H1 (cell line): ENCODE measurements around the gene FGF4. TPM values are rescaled to one million over a fixed set of nuclear protein-coding genes. Genes with fewer than 3 reads are reported as not detected.

ENCODE experiments used
- CTCF ChIA-PET: fragments of 300-600 bp; sonication (Branson Sonifier 250); formaldehyde crosslinking; loops from one replicate; lab custom pipeline; 2021; ENCODE audit not compliant: partially characterized antibody; lab: Charles Lee
- POLR2A ChIA-PET: fragments of 300-600 bp; sonication (Branson Sonifier 250); formaldehyde crosslinking; loops from one replicate; lab custom pipeline; 2021; ENCODE audit warnings: inconsistent platforms; ENCODE audit not compliant: partially characterized antibody; lab: Charles Lee
- DNase-seq, 2 experiments: peaks; one replicate each; pipeline versions ENCODE4 v3.0.0 to v3.0.0-alpha.2; 2010 to 2022; ENCODE audit warnings: low spot score in 2 of 2, low read depth in 1 of 2, mixed read lengths in 1 of 2
- FAIRE-seq: peaks from 2 replicates; lab custom pipeline; 2011; peaks lifted over from hg19 to GRCh38; lab: Jason Lieb, UNC
- H2AFZ ChIP-seq: 2 replicates; pipeline ENCODE4 v1.8.1; 2012; ENCODE audit warnings: low read length, inconsistent platforms
- H2AK5ac ChIP-seq: 2 replicates; pipeline ENCODE4 v1.6.1; 2013; ENCODE audit warnings: low read depth, low read length
- H2BK120ac ChIP-seq: replicated peaks from 2 replicates; pipeline ENCODE3; 2013; ENCODE audit warnings: low read depth, low read length, inconsistent platforms
- H2BK12ac ChIP-seq: 2 replicates; pipeline ENCODE4 v1.6.1; 2013; ENCODE audit warnings: low read depth, low read length
- H2BK15ac ChIP-seq: 2 replicates; pipeline ENCODE4 v1.6.1; 2013; ENCODE audit warnings: low read length
- H2BK20ac ChIP-seq: 2 replicates; pipeline ENCODE4 v1.6.1; 2013; ENCODE audit warnings: low read length
- H2BK5ac ChIP-seq: 2 replicates; pipeline ENCODE4 v1.6.1; 2013; ENCODE audit warnings: low read depth, low read length
- H3K14ac ChIP-seq: 2 replicates; pipeline ENCODE4 v1.6.1; 2013; ENCODE audit warnings: inconsistent platforms; ENCODE audit not compliant: insufficient read length
- H3K18ac ChIP-seq: 2 replicates; pipeline ENCODE4 v1.6.1; 2013; ENCODE audit warnings: low read length; ENCODE audit errors: extremely low read depth
- H3K23ac ChIP-seq: 2 replicates; pipeline ENCODE4 v1.6.1; 2013; ENCODE audit warnings: inconsistent platforms; ENCODE audit not compliant: insufficient read length
- H3K23me2 ChIP-seq: 2 replicates; pipeline ENCODE4 v1.6.1; 2013; ENCODE audit warnings: low read depth, low read length
- H3K27ac ChIP-seq: 2 replicates; pipeline ENCODE4 v1.6.1; 2011; ENCODE audit warnings: low read depth, low read length, inconsistent platforms
- H3K27me3 ChIP-seq, 4 experiments: replicated peaks in 1 of 4; 1 replicate in 1 of 4; 2 replicates in 3 of 4; pipeline versions ENCODE4 v1.6.1 to v1.8.1; 2011 to 2013; ENCODE audit warnings: low read length in 3 of 4, mild to moderate bottlenecking in 3 of 4, inconsistent platforms in 2 of 4, mixed read lengths in 2 of 4, moderate library complexity in 1 of 4; ENCODE audit not compliant: control insufficient read depth in 3 of 4, insufficient read depth in 3 of 4; ENCODE audit errors: extremely low read depth in 1 of 4
- H3K36me3 ChIP-seq, 4 experiments: 2 replicates each; pipeline versions ENCODE4 v1.6.1 to v1.8.1; 2011 to 2013; ENCODE audit warnings: mild to moderate bottlenecking in 4 of 4, low read length in 3 of 4, moderate library complexity in 2 of 4, control low read depth in 1 of 4, inconsistent platforms in 1 of 4; ENCODE audit not compliant: insufficient read depth in 4 of 4, control insufficient read depth in 2 of 4
- H3K4ac ChIP-seq: replicated peaks from 2 replicates; pipeline ENCODE3; 2013; ENCODE audit warnings: low read length, low read depth, mixed read lengths, inconsistent platforms; ENCODE audit not compliant: insufficient read length
- H3K4me1 ChIP-seq, 4 experiments: replicated peaks in 1 of 4; 1 replicate in 1 of 4; 2 replicates in 3 of 4; pipeline versions ENCODE4 v1.6.1 to v1.8.1; 2011 to 2013; ENCODE audit warnings: low read length in 3 of 4, inconsistent platforms in 2 of 4, mixed read lengths in 1 of 4; ENCODE audit not compliant: insufficient read depth in 4 of 4, control insufficient read depth in 3 of 4
- H3K4me2 ChIP-seq, 2 experiments: 2 replicates each; pipeline versions ENCODE4 v1.6.1 to v1.8.1; 2011 to 2013; ENCODE audit warnings: low read depth in 2 of 2, low read length in 2 of 2, control low read depth in 1 of 2, inconsistent platforms in 1 of 2, mild to moderate bottlenecking in 1 of 2; ENCODE audit not compliant: insufficient read depth in 1 of 2
- H3K4me3 ChIP-seq, 4 experiments: fragments of 200-600, 300-600 bp in 1 of 4; sonication (generic), shearing (Covaris generic), sonication (Bioruptor Twin) in 1 of 4; 2 replicates each; pipeline versions ENCODE4 v1.5.1 to v1.8.1; 2011 to 2016; ENCODE audit warnings: low read length in 4 of 4, low read depth in 3 of 4, control low read depth in 2 of 4, inconsistent platforms in 2 of 4, mild to moderate bottlenecking in 2 of 4, mixed read lengths in 1 of 4, moderate library complexity in 1 of 4; ENCODE audit not compliant: insufficient read depth in 2 of 4; ENCODE audit errors: extremely low read depth in 1 of 4
- H3K56ac ChIP-seq: replicated peaks from 2 replicates; pipeline ENCODE3; 2013; ENCODE audit warnings: low read depth, mild to moderate bottlenecking, mixed read lengths, low read length, inconsistent platforms; ENCODE audit not compliant: insufficient read length
- H3K79me1 ChIP-seq: 2 replicates; pipeline ENCODE4 v1.6.1; 2013; ENCODE audit warnings: low read depth, low read length, control low read depth
- H3K79me2 ChIP-seq, 2 experiments: 2 replicates each; pipeline versions ENCODE4 v1.6.1 to v1.8.1; 2012 to 2013; ENCODE audit warnings: low read length in 2 of 2, mild to moderate bottlenecking in 2 of 2, inconsistent platforms in 1 of 2; ENCODE audit not compliant: insufficient read depth in 2 of 2, control insufficient read depth in 1 of 2
- H3K9ac ChIP-seq, 4 experiments: replicated peaks in 1 of 4; 1 replicate in 1 of 4; 2 replicates in 3 of 4; pipeline versions ENCODE4 v1.6.1 to v1.8.1; 2011 to 2013; ENCODE audit warnings: low read depth in 3 of 4, low read length in 3 of 4, control low read depth in 2 of 4, mild to moderate bottlenecking in 2 of 4, moderate library complexity in 2 of 4, inconsistent platforms in 1 of 4; ENCODE audit errors: extremely low read depth in 1 of 4
- H3K9me3 ChIP-seq, 2 experiments: 2 replicates each; pipeline versions ENCODE4 v1.6.1 to v1.8.1; 2012 to 2013; ENCODE audit warnings: mild to moderate bottlenecking in 2 of 2, moderate library complexity in 2 of 2, control low read depth in 1 of 2, inconsistent platforms in 1 of 2, low read depth in 1 of 2, low read length in 1 of 2, mixed read lengths in 1 of 2; ENCODE audit not compliant: insufficient read depth in 2 of 2
- H4K20me1 ChIP-seq, 2 experiments: replicated peaks in 1 of 2; 2 replicates each; pipeline versions ENCODE3 to v1.8.1; 2011 to 2013; ENCODE audit warnings: inconsistent platforms in 2 of 2, low read length in 2 of 2, mild to moderate bottlenecking in 1 of 2; ENCODE audit not compliant: insufficient read depth in 2 of 2, control insufficient read depth in 1 of 2
- H4K5ac ChIP-seq: 2 replicates; pipeline ENCODE4 v1.6.1; 2013; ENCODE audit warnings: low read length, low read depth, mixed read lengths, inconsistent platforms; ENCODE audit not compliant: insufficient read length
- H4K8ac ChIP-seq: 2 replicates; pipeline ENCODE4 v1.8.0; 2013; ENCODE audit warnings: mild to moderate bottlenecking, moderate library complexity, low read length, inconsistent platforms; ENCODE audit not compliant: insufficient read depth; ENCODE audit errors: extremely low read depth
- H4K91ac ChIP-seq: replicated peaks from 2 replicates; pipeline ENCODE3; 2013; ENCODE audit warnings: low read length, mixed read lengths, inconsistent platforms; ENCODE audit not compliant: insufficient read length
- BRCA1 ChIP-seq: IDR thresholded peaks from 2 replicates; pipeline ENCODE4 v1.6.1; 2012; ENCODE audit warnings: low read depth, low read length, improper control_type of control experiment
- CTCF ChIP-seq, 3 experiments: IDR thresholded peaks; 1 replicate in 2 of 3; 2 replicates in 1 of 3; pipeline versions ENCODE4 v1.5.1 to v1.6.1; 2011; ENCODE audit warnings: low read length in 3 of 3, mild to moderate bottlenecking in 3 of 3, inconsistent platforms in 2 of 3, low read depth in 1 of 3, moderate library complexity in 1 of 3; ENCODE audit not compliant: insufficient read depth in 1 of 3; ENCODE audit errors: control extremely low read depth in 1 of 3
- KDM5A ChIP-seq: fragments of 200-600 bp; IDR thresholded peaks from 2 replicates; pipeline ENCODE4 v1.7.1; 2012; ENCODE audit warnings: mild to moderate bottlenecking, low read length, inconsistent platforms, mixed read lengths
- MAX ChIP-seq: IDR thresholded peaks from 2 replicates; pipeline ENCODE4 v1.6.1; 2012; ENCODE audit warnings: inconsistent platforms
- POLR2AphosphoS5 ChIP-seq: IDR thresholded peaks from 2 replicates; pipeline ENCODE4 v1.6.1; 2011; ENCODE audit warnings: low read depth, low read length
- RXRA ChIP-seq: IDR thresholded peaks from 2 replicates; pipeline ENCODE4 v1.6.1; 2011; ENCODE audit warnings: low read depth, mild to moderate bottlenecking, low read length, moderate library complexity; ENCODE audit not compliant: insufficient read depth
- SIN3A ChIP-seq, 2 experiments: IDR thresholded peaks in 1 of 2; conservative IDR thresholded peaks in 1 of 2; 2 replicates each; pipeline ENCODE4 v1.6.1; 2011 to 2012; ENCODE audit warnings: low read length in 2 of 2, improper control_type of control experiment in 1 of 2, low read depth in 1 of 2, mild to moderate bottlenecking in 1 of 2
- USF2 ChIP-seq: IDR thresholded peaks from 2 replicates; pipeline ENCODE4 v1.6.1; 2011; ENCODE audit warnings: low read length, improper control_type of control experiment
- ZNF274 ChIP-seq: IDR thresholded peaks from 2 replicates; pipeline ENCODE4 v1.7.0; 2012; ENCODE audit warnings: low read length, borderline replicate concordance; ENCODE audit errors: extremely low read depth
- WGBS, 2 experiments: shearing (Covaris generic) in 1 of 2; methylation state at CpG; one replicate each; pipeline versions ENCODE4 v1.1.6 to v1.1.7; 2013 to 2015; ENCODE audit warnings: low lambda C conversion rate in 2 of 2, mixed read lengths in 2 of 2, inconsistent platforms in 1 of 2, low coverage in 1 of 2, missing lambda C conversion rate in 1 of 2; ENCODE audit not compliant: insufficient replicate concordance in 2 of 2, insufficient coverage in 1 of 2, insufficient read length in 1 of 2; ENCODE audit errors: extremely low coverage in 1 of 2, missing lambda C conversion rate in 1 of 2; 5-methylcytosine and 5-hydroxymethylcytosine counted together
- polyA plus RNA-seq, 7 experiments: library from polyadenylated mRNA; depleted of rRNA in 3 of 7; stranded (reverse) in 5 of 7; unstranded in 2 of 7; fragments of >200 nt in 5 of 7; fragments of 200-250 nt in 2 of 7; gene quantifications; 1 replicate in 5 of 7; 2 replicates in 1 of 7; 4 replicates in 1 of 7; pipeline versions ENCODE4 v1.2.1 to v1.2.3, GENCODE V29; 2011 to 2013; ENCODE audit warnings: missing spikeins in 2 of 7, mixed read lengths in 2 of 7
- total RNA-seq: library from RNA; stranded (reverse); fragmentation: NEBNext Ultra II Directional; extraction: Animal tissue kit (Norgen Biotek cat#: 25700); gene quantifications from 2 replicates; pipeline ENCODE4 v1.2.1, GENCODE V29; 2021

FGF4 gene
- total and polyA plus RNA-seq, 2 of the 8 experiments (the other 6 are each of a cell fraction or from before 2014, with no cell fraction given): 0.57 to 2.0 TPM

GRCh38 chr11:69812946-69813345, 37.8 kb upstream of the FGF4 start:
- H3K4me3 ChIP-seq: no peak overlapping the region
- H4K20me1 ChIP-seq: peaks cover 0 to 4% of the 10 kb centered on the region in 2 experiments
- H3K9ac ChIP-seq: no peak overlapping the region
- H3K23ac ChIP-seq: no peak overlapping the region
- H3K79me1 ChIP-seq: no peaks in the 10 kb centered on the region; the same call in 1 of the 2 replicates
- H4K5ac ChIP-seq: no peak overlapping the region
- peaks cover 25% of the 10 kb centered on the region; the same call in 1 of the 2 replicates for H3K23me2 ChIP-seq
- no peaks in the 10 kb centered on the region for H3K79me2 ChIP-seq
- no peak for DNase-seq
- no peak overlapping the region for H3K56ac ChIP-seq
- H2BK120ac ChIP-seq: no peak overlapping the region
- peaks cover 0 to 4% (median 0%) of the 10 kb centered on the region in 4 experiments; a peak in 1 of 8 replicates for H3K36me3 ChIP-seq
- H2BK15ac ChIP-seq: no peak overlapping the region
- no peak overlapping the region; the same call in 1 of the 2 replicates for H4K8ac ChIP-seq
- H3K14ac ChIP-seq: no peak overlapping the region
- ChIA-PET CTCF (interaction anchor here (1.3 kb wide), 2 partner anchors 79 to 94 kb away, joined by 3 to 4 read pairs; no protein-coding TSS in a partner anchor), POLR2A (no interaction called here)
- no peak overlapping the region for H2AFZ ChIP-seq
- H4K91ac ChIP-seq: no peak overlapping the region
- H3K9me3 ChIP-seq: no peaks in the 10 kb centered on the region
- no peak overlapping the region for H2AK5ac ChIP-seq
- H3K27ac ChIP-seq: no peak overlapping the region
- H2BK20ac ChIP-seq: no peak overlapping the region
- no peak overlapping the region for H3K4ac ChIP-seq
- H2BK12ac ChIP-seq: no peak overlapping the region
- no peak overlapping the region for H3K18ac ChIP-seq
- no peak for FAIRE-seq
- no peak overlapping the region for H3K4me2 ChIP-seq
- peaks cover 0 to 22% (median 9%) of the 10 kb centered on the region in 4 experiments; a peak in 6 of 7 replicates for H3K4me1 ChIP-seq
- 81% methylated on average over 8 of the region's 10 CpGs; no CpG with 5 or more reads in 1 of the 2 experiments for WGBS, 2 experiments
- H2BK5ac ChIP-seq: no peak overlapping the region
- peaks cover 27 to 42% (median 37%) of the 10 kb centered on the region in 4 experiments for H3K27me3 ChIP-seq
- TF ChIP-seq BRCA1: no peak
- TF ChIP-seq ZNF274: no peak
- TF ChIP-seq POLR2AphosphoS5: no peak
- no peak for TF ChIP-seq MAX
- no peak for TF ChIP-seq RXRA
- no peak for TF ChIP-seq KDM5A
- TF ChIP-seq USF2: no peak
- TF ChIP-seq SIN3A (conservative IDR thresholded peaks at IDR 0.05 in 1 of 2, IDR thresholded peaks at IDR 0.05 in 1 of 2; ENCODE audit: low read depth in 1 of 2, low read length in 2 of 2): no peak
- no peak for TF ChIP-seq CTCF (IDR thresholded peaks at IDR 0.05; ENCODE audit: control extremely low read depth in 1 of 3, insufficient read depth in 1 of 3, low read depth in 1 of 3, low read length in 3 of 3)
